Tibial nerve (tissue), 4 donors: ENCODE data around the gene SLC7A5. TPM values are rescaled to one million over a fixed set of nuclear protein-coding genes. Genes with fewer than 3 reads are reported as not detected.
"Not testable (repeated sequence)": the region's sequence is repeated elsewhere in the genome, so short reads cannot be mapped to it uniquely, and the experiment has no call there.

ENCODE experiments used
- DNase-seq, 2 donors: peaks; one replicate each; pipeline ENCODE4 v3.0.0-alpha.2; 2019; ENCODE audit warnings: low spot score in 2 of 2
- H3K27ac ChIP-seq, 4 donors: fragments of 200-600 bp; sonication (generic) in 3 of 4; one replicate each; pipeline ENCODE4 v1.5.1; 2017 to 2019; ENCODE audit warnings: mild to moderate bottlenecking in 1 of 4
- H3K27me3 ChIP-seq, 2 donors: fragments of 200-600 bp; sonication (generic) in 1 of 2; one replicate each; pipeline versions ENCODE4 v1.5.1 to v1.6.0; 2017 to 2019
- H3K36me3 ChIP-seq, 3 donors: fragments of 200-600 bp; sonication (generic); one replicate each; pipeline ENCODE4 v1.5.1; 2018 to 2019
- H3K4me1 ChIP-seq, 4 donors: fragments of 200-600 bp; sonication (generic) in 3 of 4; one replicate each; pipeline ENCODE4 v1.5.1; 2017 to 2019
- H3K4me3 ChIP-seq, 4 donors: fragments of 200-600 bp; sonication (generic) in 3 of 4; one replicate each; pipeline ENCODE4 v1.5.1; 2017 to 2019; ENCODE audit warnings: mild to moderate bottlenecking in 1 of 4, moderate library complexity in 1 of 4
- H3K9me3 ChIP-seq, 4 donors: fragments of 200-600 bp; sonication (generic) in 3 of 4; one replicate each; pipeline ENCODE4 v1.5.1; 2017 to 2019
- EP300 ChIP-seq, 2 donors: sonication (generic); formaldehyde crosslinking; IDR thresholded peaks; one replicate each; pipeline ENCODE4 v1.6.1; 2017; ENCODE audit warnings: antibody characterized with exemption in 2 of 2, mild to moderate bottlenecking in 1 of 2
- POLR2A ChIP-seq, 2 donors: fragments of 450-650 bp; IDR thresholded peaks; one replicate each; pipeline ENCODE4 v1.6.1; 2017; ENCODE audit warnings: antibody characterized with exemption in 2 of 2, mild to moderate bottlenecking in 2 of 2, moderate library complexity in 2 of 2
- WGBS, 2 donors: methylation state at CpG; one replicate each; pipeline ENCODE4 v1.1.5; 2018; 5-methylcytosine and 5-hydroxymethylcytosine counted together
- total RNA-seq, 4 donors: library from RNA; depleted of rRNA; stranded (reverse); fragments of >200 nt; gene quantifications; one replicate each; pipeline ENCODE4 v1.1.0, GENCODE V29; 2016
- TF ChIP-seq, protein P1 (sequence below), 5 experiments: fragments of 200-600 bp in 3 of 5; fragments of 450-650 bp in 2 of 5; sonication (generic) in 3 of 5; IDR thresholded peaks; one replicate each; pipeline ENCODE4 v1.5.1; 2016 to 2019; ENCODE audit warnings: antibody characterized with exemption in 5 of 5, mild to moderate bottlenecking in 3 of 5, moderate library complexity in 2 of 5

The SLC7A5 gene
- total RNA-seq: 1 to 10 TPM; 5.5 to 6.6 (median 6.0) TPM

DNA sequence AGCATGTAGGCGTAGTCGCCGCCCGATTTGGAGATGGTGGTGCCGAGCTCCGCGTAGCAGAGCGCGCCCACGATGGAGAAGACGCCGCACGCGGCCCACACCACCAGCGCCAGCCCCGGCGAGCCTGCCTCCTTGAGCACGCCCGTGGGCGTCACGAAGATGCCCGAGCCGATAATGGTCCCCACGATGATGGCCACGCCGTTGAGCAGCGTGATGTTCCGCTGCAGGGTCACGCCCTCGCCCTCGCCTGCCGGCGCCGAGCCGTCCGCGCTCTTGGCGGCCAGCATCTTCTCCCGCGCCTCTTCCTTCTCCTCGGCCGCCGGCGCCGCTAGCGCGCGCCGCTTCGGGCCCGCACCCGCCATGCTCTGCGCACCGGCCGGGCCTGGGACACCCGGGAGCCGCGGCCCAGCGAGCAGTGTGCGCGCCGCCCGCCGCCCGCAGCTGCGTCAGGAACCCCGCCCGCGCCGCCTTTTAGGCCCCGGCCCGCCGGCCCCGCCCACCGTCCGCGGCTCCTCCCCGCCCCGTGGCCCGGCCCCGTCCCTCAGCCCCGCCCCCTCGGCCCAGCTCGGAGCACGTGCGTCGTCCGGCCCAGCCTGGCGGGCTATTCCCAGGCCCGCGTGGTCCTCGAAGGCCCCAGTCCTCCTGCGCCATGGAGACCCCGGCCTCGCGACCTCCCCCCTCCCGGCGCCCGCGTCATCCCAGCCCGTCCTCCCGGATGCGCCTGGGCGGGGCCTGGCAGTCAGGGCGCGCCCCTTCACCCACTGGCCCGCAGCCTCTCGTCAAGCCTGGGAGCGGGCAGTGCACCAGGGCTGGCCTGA lies at the start of gene SLC7A5:
TSS of gene SLC7A5 (minus strand) at position 447 of the 818 bp plus-strand sequence. CDS start at position 362, 85 bp downstream.
- 2% methylated on average over 15 of the region's 109 CpGs; no CpG with 5 or more reads in 1 of the 2 donors for WGBS, 2 donors
- TF ChIP-seq EP300 (IDR thresholded peaks at IDR 0.05): peak in 1 of 2 donors; percentile 14
- peak; percentile 8 to 63 for TF ChIP-seq POLR2A (IDR thresholded peaks at IDR 0.05)
- peak within 1 kb of the TSS; percentile 30 to 79 (median 51) for H3K27ac ChIP-seq

DNA sequence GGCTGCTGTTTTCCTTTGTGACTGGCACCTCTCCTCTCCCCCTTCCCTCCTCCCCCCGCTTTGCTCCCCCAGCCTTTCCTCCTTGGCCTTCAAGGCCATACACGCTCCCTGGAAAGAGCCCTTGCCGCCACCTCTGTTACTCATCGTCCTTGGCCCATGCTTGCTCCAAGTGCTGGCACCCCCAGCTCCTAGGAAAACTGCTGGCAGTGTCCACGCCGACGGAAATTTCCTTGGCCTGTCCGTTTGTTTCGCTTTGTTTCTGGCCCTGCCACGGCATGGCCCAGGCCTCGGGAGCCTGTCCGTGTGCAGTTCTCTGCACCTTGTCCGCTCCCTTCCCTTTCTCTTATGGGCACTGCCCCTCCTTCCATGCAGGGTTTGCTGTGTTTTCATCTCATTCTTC lies 49.0 kb upstream of the SLC7A5 start:
- 76 to 79% methylated on average over 13 of the region's 13 CpGs for WGBS, 2 donors
- peak; percentile 32 to 35 for DNase-seq
- peak overlapping the region in 3 of 4 donors; percentile 34 to 61 (median 43) for H3K27ac ChIP-seq
- H3K4me3 ChIP-seq: peak overlapping the region in 1 of 4 donors; percentile 25
- peaks cover 0 to 19% (median 0%) of the 10 kb centered on the region in 4 donors for H3K4me1 ChIP-seq
- no peak for TF ChIP-seq EP300 (IDR thresholded peaks at IDR 0.05)
- TF ChIP-seq, protein P1, sequence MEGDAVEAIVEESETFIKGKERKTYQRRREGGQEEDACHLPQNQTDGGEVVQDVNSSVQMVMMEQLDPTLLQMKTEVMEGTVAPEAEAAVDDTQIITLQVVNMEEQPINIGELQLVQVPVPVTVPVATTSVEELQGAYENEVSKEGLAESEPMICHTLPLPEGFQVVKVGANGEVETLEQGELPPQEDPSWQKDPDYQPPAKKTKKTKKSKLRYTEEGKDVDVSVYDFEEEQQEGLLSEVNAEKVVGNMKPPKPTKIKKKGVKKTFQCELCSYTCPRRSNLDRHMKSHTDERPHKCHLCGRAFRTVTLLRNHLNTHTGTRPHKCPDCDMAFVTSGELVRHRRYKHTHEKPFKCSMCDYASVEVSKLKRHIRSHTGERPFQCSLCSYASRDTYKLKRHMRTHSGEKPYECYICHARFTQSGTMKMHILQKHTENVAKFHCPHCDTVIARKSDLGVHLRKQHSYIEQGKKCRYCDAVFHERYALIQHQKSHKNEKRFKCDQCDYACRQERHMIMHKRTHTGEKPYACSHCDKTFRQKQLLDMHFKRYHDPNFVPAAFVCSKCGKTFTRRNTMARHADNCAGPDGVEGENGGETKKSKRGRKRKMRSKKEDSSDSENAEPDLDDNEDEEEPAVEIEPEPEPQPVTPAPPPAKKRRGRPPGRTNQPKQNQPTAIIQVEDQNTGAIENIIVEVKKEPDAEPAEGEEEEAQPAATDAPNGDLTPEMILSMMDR (IDR thresholded peaks at IDR 0.05): no peak
- no peak for TF ChIP-seq POLR2A (IDR thresholded peaks at IDR 0.05)
- peaks cover 0 to 3% of the 10 kb centered on the region in 2 donors for H3K27me3 ChIP-seq
- H3K9me3 ChIP-seq: no peaks in the 10 kb centered on the region
- no peaks in the 10 kb centered on the region for H3K36me3 ChIP-seq

More for the DNA sequence above, at the start of gene SLC7A5:
- peaks cover 0 to 38% (median 9%) of the 10 kb centered on the region in 4 donors for H3K4me1 ChIP-seq
- not testable (repeated sequence) for H3K9me3 ChIP-seq, H3K27me3 ChIP-seq, H3K36me3 ChIP-seq
- peak; percentile 53 to 64 for DNase-seq
- peak within 1 kb of the TSS; percentile 39 to 64 (median 50) for H3K4me3 ChIP-seq

DNA sequence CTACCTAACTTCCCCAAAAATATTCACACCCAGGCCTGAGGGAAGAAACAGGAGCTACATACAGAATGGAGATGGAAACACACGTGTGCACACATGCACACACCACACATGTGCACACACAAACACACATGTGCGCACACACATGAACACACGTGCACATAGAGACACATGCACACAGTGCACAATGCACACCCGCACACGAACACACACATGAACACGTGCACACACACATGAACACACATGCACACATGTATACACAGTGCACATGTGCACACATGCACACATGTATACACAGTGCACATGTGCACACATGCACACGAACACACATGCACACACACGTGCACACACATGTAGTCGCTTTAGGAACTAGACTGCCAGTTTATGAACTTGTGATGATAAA lies 48.2 kb upstream of the SLC7A5 start:
- peaks cover 0 to 18% (median 0%) of the 10 kb centered on the region in 4 donors for H3K4me1 ChIP-seq
- 75 to 85% methylated on average over 9 of the region's 9 CpGs for WGBS, 2 donors
- H3K9me3 ChIP-seq: no peaks in the 10 kb centered on the region
- peaks cover 0 to 3% of the 10 kb centered on the region in 2 donors for H3K27me3 ChIP-seq
- DNase-seq: no peak
- TF ChIP-seq EP300 (IDR thresholded peaks at IDR 0.05) (no peak), POLR2A (IDR thresholded peaks at IDR 0.05) (no peak)
- H3K27ac ChIP-seq: no peak overlapping the region
- H3K4me3 ChIP-seq: no peak overlapping the region
- H3K36me3 ChIP-seq: no peaks in the 10 kb centered on the region

DNA sequence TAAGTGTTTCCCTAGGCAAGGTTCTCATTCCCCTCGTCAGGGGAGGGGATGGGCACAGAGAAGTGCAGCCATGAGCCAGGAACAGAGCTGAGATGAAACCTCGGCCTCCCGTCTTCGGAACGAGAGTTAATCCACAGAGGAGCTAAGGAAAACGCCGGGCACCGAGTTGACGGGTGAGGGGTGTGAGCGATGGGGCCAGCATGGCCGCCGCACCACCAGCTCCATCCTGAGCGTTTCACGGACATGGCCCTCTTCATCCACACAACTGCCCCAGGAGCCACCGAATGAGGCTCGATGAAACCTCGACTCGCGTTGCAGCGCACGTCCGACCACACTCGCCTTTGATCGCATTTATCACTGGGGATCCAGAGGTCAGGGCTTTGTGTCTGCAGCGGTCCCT lies 45.5 kb upstream of the SLC7A5 start:
- H3K36me3 ChIP-seq: no peaks in the 10 kb centered on the region
- no peaks in the 10 kb centered on the region for H3K9me3 ChIP-seq
- peaks cover 0 to 21% (median 0%) of the 10 kb centered on the region in 4 donors for H3K4me1 ChIP-seq
- H3K27me3 ChIP-seq: peaks cover 0 to 3% of the 10 kb centered on the region in 2 donors
- 89 to 90% methylated on average over 25 of the region's 25 CpGs for WGBS, 2 donors
- H3K27ac ChIP-seq: no peak overlapping the region
- no peak overlapping the region for H3K4me3 ChIP-seq
- no peak for DNase-seq
- no peak for TF ChIP-seq EP300 (IDR thresholded peaks at IDR 0.05)
- TF ChIP-seq, protein P1 (IDR thresholded peaks at IDR 0.05): no peak
- TF ChIP-seq POLR2A (IDR thresholded peaks at IDR 0.05): no peak

DNA sequence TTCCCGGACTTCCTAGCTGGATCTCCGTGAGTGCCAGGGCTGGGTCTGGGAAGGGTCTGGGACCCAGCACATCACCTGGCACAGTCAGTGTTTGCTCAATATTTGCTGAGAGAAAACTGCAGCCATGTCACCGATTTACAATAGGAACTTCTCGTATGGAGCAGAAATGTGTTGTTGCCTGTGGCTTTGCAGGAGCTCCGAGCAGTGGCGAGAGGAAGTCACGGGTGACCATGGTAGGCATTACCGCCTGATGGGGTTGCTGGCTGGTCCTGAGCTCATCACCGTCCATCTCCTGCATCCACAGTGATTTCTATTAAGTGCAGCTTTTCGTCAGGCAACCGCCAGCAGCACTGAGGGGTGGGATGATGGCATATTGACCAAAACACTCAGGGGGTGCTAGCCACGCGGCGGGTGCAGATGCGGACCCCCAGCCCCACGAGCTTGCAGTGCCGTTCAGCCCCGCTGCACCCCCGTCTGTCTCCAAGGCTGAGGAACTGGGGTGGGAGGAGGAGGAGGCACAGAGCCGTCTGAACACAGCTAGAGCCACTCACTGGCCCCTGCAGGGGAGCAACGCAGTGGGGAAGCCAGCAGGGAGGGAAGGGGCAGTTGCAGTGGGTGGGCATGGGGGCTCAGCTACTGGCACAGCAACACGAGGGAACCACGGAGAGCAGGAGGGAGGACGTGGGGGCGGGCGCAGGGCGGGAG lies 44.9 kb upstream of the SLC7A5 start:
- not testable (repeated sequence) for DNase-seq, H3K4me3 ChIP-seq, H3K36me3 ChIP-seq, H3K27ac ChIP-seq, H3K9me3 ChIP-seq, H3K27me3 ChIP-seq
- WGBS, 2 donors: 75 to 81% methylated on average over 15 to 27 of the region's 27 CpGs
- H3K4me1 ChIP-seq: peaks cover 0 to 21% (median 0%) of the 10 kb centered on the region in 4 donors

DNA sequence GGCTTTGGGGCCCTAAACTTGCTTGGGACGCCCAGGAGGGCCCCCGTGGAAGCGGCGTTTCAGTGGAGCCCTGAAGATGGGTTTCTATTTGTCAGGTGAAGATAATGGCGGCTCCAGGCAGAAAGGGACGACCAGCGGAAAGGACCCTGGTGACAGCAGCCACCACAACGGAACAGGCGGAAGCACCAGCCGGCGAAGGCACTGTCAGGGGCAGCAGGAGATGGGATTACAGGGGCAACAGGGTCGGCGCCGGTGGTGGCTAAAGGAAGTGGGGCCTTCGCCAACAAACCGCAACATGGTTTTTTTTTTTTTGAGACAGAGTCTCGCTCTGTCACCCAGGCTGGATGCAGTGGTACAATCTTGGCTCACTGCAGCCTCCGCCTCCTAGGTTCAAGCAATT lies 43.4 kb upstream of the SLC7A5 start:
- 82 to 84% methylated on average over 18 of the region's 18 CpGs for WGBS, 2 donors
- not testable (repeated sequence) for H3K36me3 ChIP-seq, H3K27ac ChIP-seq, H3K4me3 ChIP-seq, H3K9me3 ChIP-seq, H3K4me1 ChIP-seq, DNase-seq
- peaks cover 0 to 17% of the 10 kb centered on the region in 2 donors for H3K27me3 ChIP-seq
